Fibroblast of lung (primary cell): ENCODE measurements around the gene METTL25. TPM values are rescaled to one million over a fixed set of nuclear protein-coding genes. Genes with fewer than 3 reads are reported as not detected.

Experiments
- DNase-seq, 2 donors: peaks; one replicate each; pipeline versions ENCODE4 v3.0.0 to v3.0.0-alpha.2; 2010; ENCODE audit warnings: low read depth in 2 of 2
- H2AFZ ChIP-seq: 2 replicates; pipeline ENCODE4 v1.5.1; 2012; ENCODE audit warnings: low read length, control low read depth, inconsistent platforms
- H3K27ac ChIP-seq: 2 replicates; pipeline ENCODE4 v1.5.1; 2011; ENCODE audit warnings: low read length, control low read depth; ENCODE audit not compliant: insufficient read depth
- H3K27me3 ChIP-seq: 2 replicates; pipeline ENCODE4 v1.5.1; 2011; ENCODE audit warnings: mild to moderate bottlenecking, low read length; ENCODE audit not compliant: control insufficient read depth, insufficient read depth
- H3K36me3 ChIP-seq: 2 replicates; pipeline ENCODE4 v1.5.1; 2011; ENCODE audit warnings: low read length; ENCODE audit not compliant: control insufficient read depth, insufficient read depth
- H3K4me1 ChIP-seq: 2 replicates; pipeline ENCODE4 v1.5.1; 2011; ENCODE audit warnings: low read length; ENCODE audit not compliant: control insufficient read depth, insufficient read depth; ENCODE audit errors: extremely low read depth
- H3K4me2 ChIP-seq: 2 replicates; pipeline ENCODE4 v1.5.1; 2011; ENCODE audit warnings: low read length, control low read depth; ENCODE audit not compliant: insufficient read depth; ENCODE audit errors: extremely low read depth
- H3K4me3 ChIP-seq, 4 experiments: fragments of 200-600 bp in 1 of 4; sonication (generic) in 1 of 4; replicated peaks in 1 of 4; 2 replicates each; pipeline ENCODE4 v1.5.1; 2011 to 2016; ENCODE audit warnings: low read length in 4 of 4, low read depth in 3 of 4, mild to moderate bottlenecking in 3 of 4, control low read depth in 2 of 4, inconsistent platforms in 1 of 4, mixed read lengths in 1 of 4; ENCODE audit not compliant: insufficient read depth in 1 of 4; ENCODE audit errors: control extremely low read depth in 1 of 4
- H3K79me2 ChIP-seq: 2 replicates; pipeline ENCODE4 v1.5.1; 2012; ENCODE audit warnings: mild to moderate bottlenecking, low read length, inconsistent platforms; ENCODE audit not compliant: control insufficient read depth, insufficient read depth
- H3K9ac ChIP-seq: 2 replicates; pipeline ENCODE4 v1.5.1; 2011; ENCODE audit warnings: mild to moderate bottlenecking, low read length, control low read depth; ENCODE audit not compliant: insufficient read depth
- H3K9me3 ChIP-seq: 2 replicates; pipeline ENCODE4 v1.5.1; 2012; ENCODE audit warnings: low read depth, low read length; ENCODE audit not compliant: control insufficient read depth, insufficient read depth
- H4K20me1 ChIP-seq: 2 replicates; pipeline ENCODE4 v1.5.1; 2011; ENCODE audit warnings: low read length; ENCODE audit not compliant: control insufficient read depth, insufficient read depth; ENCODE audit errors: extremely low read depth
- CTCF ChIP-seq, 2 donors: IDR thresholded peaks in 1 of 2; conservative IDR thresholded peaks in 1 of 2; 1 replicate in 1 of 2; 2 replicates in 1 of 2; pipeline ENCODE4 v1.5.1; 2011 to 2012; ENCODE audit warnings: low read length in 2 of 2, control low read depth in 1 of 2, inconsistent platforms in 1 of 2, low read depth in 1 of 2, mild to moderate bottlenecking in 1 of 2
- EZH2 ChIP-seq: IDR thresholded peaks from 2 replicates; pipeline ENCODE4 v1.5.1; 2012; ENCODE audit warnings: low read length, control low read depth, mild to moderate bottlenecking; ENCODE audit errors: missing control alignments
- polyA plus RNA-seq, 2 donors: library from polyadenylated mRNA; depleted of rRNA in 1 of 2; stranded (reverse) in 1 of 2; unstranded in 1 of 2; fragments of >200 nt; gene quantifications; 2 replicates each; pipeline ENCODE4 v1.2.1, GENCODE V29; 2011 to 2012; ENCODE audit warnings: missing spikeins in 1 of 2
- total RNA-seq: library from RNA; depleted of rRNA; stranded (reverse); fragments of >200 nt; gene quantifications from 2 replicates; pipeline ENCODE4 v1.2.1, GENCODE V29; 2014

Gene METTL25
- total and polyA plus RNA-seq, 2 donors (not counting 1 experiment from before 2014, with no cell fraction given): 4.2 to 6.9 TPM

- DNase-seq: peak; percentile 56 to 76
- TF ChIP-seq CTCF (conservative IDR thresholded peaks at IDR 0.05 in 1 of 2, IDR thresholded peaks at IDR 0.05 in 1 of 2; ENCODE audit: low read depth in 1 of 2, low read length in 2 of 2) (peak; percentile 90 to 96), EZH2 (no peak)
Measured at GRCh38 chr12:82527165-82527780, 168.9 kb downstream of the METTL25 start.

More at GRCh38 chr12:82527165-82527780, 168.9 kb downstream of the METTL25 start:
- Histone ChIP-seq H3K4me3 (no peak overlapping the region), H2AFZ (no peak overlapping the region), H3K27me3 (no peaks in the 10 kb centered on the region), H3K36me3 (no peaks in the 10 kb centered on the region), H3K9ac (no peak overlapping the region), H3K27ac (no peak overlapping the region), H3K79me2 (no peaks in the 10 kb centered on the region), H3K4me2 (no peak overlapping the region), H3K4me1 (no peaks in the 10 kb centered on the region), H3K9me3 (no peaks in the 10 kb centered on the region), H4K20me1 (no peaks in the 10 kb centered on the region)

Other genes starting within 250 kb of the METTL25 start
- gene CCDC59, start 142 bp upstream of the METTL25 start, total RNA-seq: 57.8 and 70.4 TPM in 2 replicates
- 46.9 and 50.9 TPM in 2 replicates for gene CCDC59, start 142 bp upstream of the METTL25 start, polyA plus RNA-seq